ENCODE data around the gene BLNK. TPM values are rescaled to one million over a fixed set of nuclear protein-coding genes. Genes with fewer than 3 reads are reported as not detected.

BLNK gene
- total and polyA plus RNA-seq, 2 donors (not counting 1 experiment from before 2014, with no cell fraction given): 0.33 TPM; not detected in 1

- H3K4me3 ChIP-seq (replicated peaks in 1 of 4; ENCODE audit: control extremely low read depth in 1 of 4, insufficient read depth in 1 of 4, low read depth in 3 of 4, low read length in 4 of 4): no peak overlapping the region
- H2AFZ ChIP-seq (ENCODE audit: low read length): no peak overlapping the region
- H3K4me2 ChIP-seq (ENCODE audit: extremely low read depth, insufficient read depth, low read length): no peak overlapping the region
- no peaks in the 10 kb centered on the region for H3K4me1 ChIP-seq (ENCODE audit: control insufficient read depth, extremely low read depth, insufficient read depth, low read length)
- H4K20me1 ChIP-seq (ENCODE audit: control insufficient read depth, extremely low read depth, insufficient read depth, low read length): no peaks in the 10 kb centered on the region
- no peak overlapping the region for H3K27ac ChIP-seq (ENCODE audit: insufficient read depth, low read length)
- DNase-seq (ENCODE audit: low read depth in 2 of 2): no peak
- H3K36me3 ChIP-seq (ENCODE audit: control insufficient read depth, insufficient read depth, low read length): no peaks in the 10 kb centered on the region
- no peaks in the 10 kb centered on the region for H3K27me3 ChIP-seq (ENCODE audit: control insufficient read depth, insufficient read depth, low read length)
- H3K79me2 ChIP-seq (ENCODE audit: control insufficient read depth, insufficient read depth, low read length): no peaks in the 10 kb centered on the region
- H3K9me3 ChIP-seq (ENCODE audit: control insufficient read depth, insufficient read depth, low read depth, low read length): no peaks in the 10 kb centered on the region
- TF ChIP-seq EZH2 (IDR thresholded peaks at IDR 0.05; ENCODE audit: low read length, missing control alignments) (no peak), CTCF (conservative IDR thresholded peaks at IDR 0.05 in 1 of 2, IDR thresholded peaks at IDR 0.05 in 1 of 2; ENCODE audit: low read depth in 1 of 2, low read length in 2 of 2) (no peak)
- no peak overlapping the region for H3K9ac ChIP-seq (ENCODE audit: insufficient read depth, low read length)
These were observed 11.4 kb downstream of the BLNK start for GRCh38 chr10:96260014-96260413.

GRCh38 chr10:96259150-96259549 is 12.2 kb downstream of the BLNK start:
- Histone ChIP-seq H3K4me3 (replicated peaks in 1 of 4; ENCODE audit: control extremely low read depth in 1 of 4, insufficient read depth in 1 of 4, low read depth in 3 of 4, low read length in 4 of 4) (no peak overlapping the region), H3K4me1 (ENCODE audit: control insufficient read depth, extremely low read depth, insufficient read depth, low read length) (no peaks in the 10 kb centered on the region), H3K36me3 (ENCODE audit: control insufficient read depth, insufficient read depth, low read length) (no peaks in the 10 kb centered on the region), H4K20me1 (ENCODE audit: control insufficient read depth, extremely low read depth, insufficient read depth, low read length) (no peaks in the 10 kb centered on the region), H3K27me3 (ENCODE audit: control insufficient read depth, insufficient read depth, low read length) (no peaks in the 10 kb centered on the region), H3K79me2 (ENCODE audit: control insufficient read depth, insufficient read depth, low read length) (no peaks in the 10 kb centered on the region), H2AFZ (ENCODE audit: low read length) (no peak overlapping the region), H3K9ac (ENCODE audit: insufficient read depth, low read length) (no peak overlapping the region), H3K9me3 (ENCODE audit: control insufficient read depth, insufficient read depth, low read depth, low read length) (no peaks in the 10 kb centered on the region), H3K27ac (ENCODE audit: insufficient read depth, low read length) (no peak overlapping the region), H3K4me2 (ENCODE audit: extremely low read depth, insufficient read depth, low read length) (no peak overlapping the region)
- DNase-seq (ENCODE audit: low read depth in 2 of 2): no peak
- TF ChIP-seq CTCF (conservative IDR thresholded peaks at IDR 0.05 in 1 of 2, IDR thresholded peaks at IDR 0.05 in 1 of 2; ENCODE audit: low read depth in 1 of 2, low read length in 2 of 2) (no peak), EZH2 (IDR thresholded peaks at IDR 0.05; ENCODE audit: low read length, missing control alignments) (no peak)

- no peak for TF ChIP-seq CTCF (conservative IDR thresholded peaks at IDR 0.05 in 1 of 2, IDR thresholded peaks at IDR 0.05 in 1 of 2; ENCODE audit: low read depth in 1 of 2, low read length in 2 of 2)
- no peak for TF ChIP-seq EZH2 (IDR thresholded peaks at IDR 0.05; ENCODE audit: low read length, missing control alignments)
- no peaks in the 10 kb centered on the region for H3K4me1 ChIP-seq (ENCODE audit: control insufficient read depth, extremely low read depth, insufficient read depth, low read length)
These were observed 13.4 kb downstream of the BLNK start for GRCh38 chr10:96257944-96258343.

More at GRCh38 chr10:96257944-96258343, 13.4 kb downstream of the BLNK start:
- H2AFZ ChIP-seq (ENCODE audit: low read length): no peak overlapping the region
- H3K4me3 ChIP-seq (replicated peaks in 1 of 4; ENCODE audit: control extremely low read depth in 1 of 4, insufficient read depth in 1 of 4, low read depth in 3 of 4, low read length in 4 of 4): no peak overlapping the region
- DNase-seq (ENCODE audit: low read depth in 2 of 2): no peak
- H3K9me3 ChIP-seq (ENCODE audit: control insufficient read depth, insufficient read depth, low read depth, low read length): no peaks in the 10 kb centered on the region
- no peak overlapping the region for H3K27ac ChIP-seq (ENCODE audit: insufficient read depth, low read length)
- H3K4me2 ChIP-seq (ENCODE audit: extremely low read depth, insufficient read depth, low read length): no peak overlapping the region
- H3K36me3 ChIP-seq (ENCODE audit: control insufficient read depth, insufficient read depth, low read length): no peaks in the 10 kb centered on the region
- no peaks in the 10 kb centered on the region for H3K79me2 ChIP-seq (ENCODE audit: control insufficient read depth, insufficient read depth, low read length)
- no peaks in the 10 kb centered on the region for H4K20me1 ChIP-seq (ENCODE audit: control insufficient read depth, extremely low read depth, insufficient read depth, low read length)
- H3K9ac ChIP-seq (ENCODE audit: insufficient read depth, low read length): no peak overlapping the region
- no peaks in the 10 kb centered on the region for H3K27me3 ChIP-seq (ENCODE audit: control insufficient read depth, insufficient read depth, low read length)

Measured in fibroblast of lung (primary cell).